ENCODE results near the gene MIER2. TPM values are rescaled to one million over a fixed set of nuclear protein-coding genes. Genes with fewer than 3 reads are reported as not detected.

Gene MIER2
- total and polyA plus RNA-seq, 10 donors = 19.2 to 66.5 (median 30.7) TPM

GRCh38 chr19:391207-391557 is 46.6 kb upstream of the MIER2 start:
- 64 to 85% (median 78%) methylated on average over 2 of the region's 2 CpGs for WGBS, 5 donors
- TF ChIP-seq POLR2AphosphoS5 (IDR thresholded peaks at IDR 0.05) (no peak), CTCF (IDR thresholded peaks at IDR 0.05 in 8 of 11, conservative IDR thresholded peaks at IDR 0.05 in 3 of 11) (no peak), POLR2A (IDR thresholded peaks at IDR 0.05) (no peak)
- Histone ChIP-seq H3K27me3 (replicated peaks in 1 of 7) (peaks cover 0 to 25% (median 4%) of the 10 kb centered on the region in 7 donors), H3K36me3 (no peaks in the 10 kb centered on the region), H3K4me3 (no peak overlapping the region), H3K4me1 (no peaks in the 10 kb centered on the region), H3K9me3 (peaks cover 0 to 19% (median 0%) of the 10 kb centered on the region in 8 donors), H3K27ac (no peak overlapping the region)
- no peak for DNase-seq
- intact Hi-C loops (cut with DNase I; ENCODE audit: low total_unique reads) = no loop called here

GRCh38 chr19:390386-391206 is 46.0 kb upstream of the MIER2 start:
- 79 to 91% (median 83%) methylated on average over 22 to 30 of the region's 30 CpGs for WGBS, 5 donors
- H3K9me3 ChIP-seq = peaks cover 0 to 16% (median 0%) of the 10 kb centered on the region in 8 donors
- no peaks in the 10 kb centered on the region for H3K4me1 ChIP-seq
- intact Hi-C loops (cut with DNase I; ENCODE audit: low total_unique reads) = no loop called here
- TF ChIP-seq CTCF (IDR thresholded peaks at IDR 0.05 in 8 of 11, conservative IDR thresholded peaks at IDR 0.05 in 3 of 11) (no peak), POLR2A (IDR thresholded peaks at IDR 0.05) (no peak), POLR2AphosphoS5 (IDR thresholded peaks at IDR 0.05) (no peak)
- H3K27ac ChIP-seq = no peak overlapping the region
- peaks cover 0 to 31% (median 4%) of the 10 kb centered on the region in 7 donors for H3K27me3 ChIP-seq (replicated peaks in 1 of 7)
- H3K36me3 ChIP-seq = no peaks in the 10 kb centered on the region
- peak; percentile 37 for DNase-seq
- no peak overlapping the region for H3K4me3 ChIP-seq

GRCh38 chr19:389935-390289 is 45.3 kb upstream of the MIER2 start:
- DNase-seq = peak; percentile 18
- H3K27me3 ChIP-seq (replicated peaks in 1 of 7) = peaks cover 0 to 36% (median 4%) of the 10 kb centered on the region in 7 donors
- H3K4me1 ChIP-seq = no peaks in the 10 kb centered on the region
- 73 to 84% (median 78%) methylated on average over 12 of the region's 12 CpGs for WGBS, 5 donors
- H3K27ac ChIP-seq = no peak overlapping the region
- H3K4me3 ChIP-seq = no peak overlapping the region
- TF ChIP-seq CTCF (IDR thresholded peaks at IDR 0.05 in 8 of 11, conservative IDR thresholded peaks at IDR 0.05 in 3 of 11) (no peak), POLR2A (IDR thresholded peaks at IDR 0.05) (no peak), POLR2AphosphoS5 (IDR thresholded peaks at IDR 0.05) (no peak)
- H3K36me3 ChIP-seq = no peaks in the 10 kb centered on the region
- H3K9me3 ChIP-seq = peaks cover 0 to 13% (median 0%) of the 10 kb centered on the region in 8 donors
- intact Hi-C loops (cut with DNase I; ENCODE audit: low total_unique reads) = no loop called here

GRCh38 chr19:389255-389934 is 44.8 kb upstream of the MIER2 start:
- DNase-seq = peak; percentile 47
- H3K27me3 ChIP-seq (replicated peaks in 1 of 7) = peaks cover 0 to 41% (median 4%) of the 10 kb centered on the region in 7 donors
- no peak overlapping the region for H3K27ac ChIP-seq
- H3K36me3 ChIP-seq = no peaks in the 10 kb centered on the region
- intact Hi-C loops (cut with DNase I; ENCODE audit: low total_unique reads) = no loop called here
- no peak overlapping the region for H3K4me3 ChIP-seq
- WGBS, 5 donors = 63 to 79% (median 69%) methylated on average over 20 to 21 of the region's 21 CpGs
- no peak for TF ChIP-seq POLR2AphosphoS5 (IDR thresholded peaks at IDR 0.05)
- TF ChIP-seq POLR2A (IDR thresholded peaks at IDR 0.05) = no peak
- no peak for TF ChIP-seq CTCF (IDR thresholded peaks at IDR 0.05 in 8 of 11, conservative IDR thresholded peaks at IDR 0.05 in 3 of 11)
- no peaks in the 10 kb centered on the region for H3K4me1 ChIP-seq
- H3K9me3 ChIP-seq = peaks cover 0 to 11% (median 0%) of the 10 kb centered on the region in 8 donors
